Right hindlimb (tissue), 1 donor: Measurements from ENCODE around the gene ARHGEF9.
A peak's percentile ranks its signal among the peaks of the same experiment; 100 is the strongest.

Source experiments
- DNase-seq: peaks from one replicate; pipeline ENCODE4 v3.0.0-alpha.2; 2018

ARHGEF9 gene

DNA sequence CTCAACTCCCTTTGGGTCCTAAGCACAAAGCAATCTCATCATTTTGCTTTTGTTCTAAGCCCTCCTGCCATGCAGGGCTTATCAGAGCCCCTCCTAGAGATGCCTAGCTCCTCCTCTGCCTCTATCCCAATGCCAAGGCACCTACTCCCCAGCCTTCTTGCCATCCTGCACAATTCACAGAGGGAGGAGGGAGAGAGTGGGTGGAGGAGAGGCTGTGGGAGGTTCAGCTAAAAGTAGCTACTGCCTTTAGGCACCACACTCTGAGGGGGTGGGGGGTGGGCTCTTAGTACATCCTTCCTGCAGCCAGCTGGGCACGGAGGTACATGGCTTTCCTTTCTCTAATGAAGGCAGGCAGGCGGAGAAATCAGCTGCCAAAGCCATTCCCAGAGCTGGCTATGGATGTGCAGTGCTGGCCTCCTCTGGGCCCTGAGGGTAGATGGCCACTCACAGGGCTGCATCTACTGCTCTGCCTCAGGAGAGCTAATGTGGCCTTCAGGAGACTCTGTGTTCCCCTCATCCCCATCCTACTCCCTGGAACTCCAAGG lies 40.1 kb downstream of the ARHGEF9 start:
- no peak for DNase-seq

DNA sequence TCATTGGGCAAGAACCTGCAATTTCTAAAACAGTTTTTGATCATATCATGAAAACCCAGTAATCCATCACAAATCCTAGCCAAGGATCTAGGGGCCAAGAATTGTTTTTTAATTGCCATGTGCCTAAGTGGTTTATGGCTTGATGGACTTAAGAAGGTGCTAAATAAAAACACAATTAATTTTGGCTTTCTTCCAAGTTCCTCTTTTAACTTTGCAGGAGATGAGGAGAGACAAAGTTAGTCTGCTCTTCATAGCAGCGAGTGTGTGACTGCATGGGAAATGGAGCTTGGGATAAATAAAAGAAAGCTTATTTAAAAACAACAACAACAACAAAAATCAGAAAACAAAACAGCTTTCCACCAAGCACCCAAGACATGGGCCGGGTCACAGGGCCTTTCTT lies 41.4 kb downstream of the ARHGEF9 start:
- DNase-seq, result no peak

DNA sequence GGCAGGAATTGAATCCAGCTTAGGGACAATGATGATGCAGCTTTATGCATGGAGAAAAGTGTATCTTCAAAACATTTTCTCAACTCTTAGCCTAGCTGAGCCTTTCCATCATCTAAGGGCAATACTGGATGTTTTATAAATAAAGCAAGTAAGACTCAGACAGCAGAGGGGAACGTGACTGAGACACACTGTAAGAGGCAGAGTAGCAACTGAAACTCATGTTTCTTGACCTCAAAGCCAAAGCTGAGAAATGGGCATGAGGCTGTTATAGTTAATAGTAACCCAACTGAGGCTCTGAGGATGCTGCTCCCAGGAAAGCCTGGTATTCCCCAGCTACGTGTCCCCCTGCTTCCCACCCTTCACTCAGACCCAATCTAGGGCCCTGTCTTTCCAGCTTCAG lies 44.6 kb downstream of the ARHGEF9 start:
- DNase-seq, result no peak

DNA sequence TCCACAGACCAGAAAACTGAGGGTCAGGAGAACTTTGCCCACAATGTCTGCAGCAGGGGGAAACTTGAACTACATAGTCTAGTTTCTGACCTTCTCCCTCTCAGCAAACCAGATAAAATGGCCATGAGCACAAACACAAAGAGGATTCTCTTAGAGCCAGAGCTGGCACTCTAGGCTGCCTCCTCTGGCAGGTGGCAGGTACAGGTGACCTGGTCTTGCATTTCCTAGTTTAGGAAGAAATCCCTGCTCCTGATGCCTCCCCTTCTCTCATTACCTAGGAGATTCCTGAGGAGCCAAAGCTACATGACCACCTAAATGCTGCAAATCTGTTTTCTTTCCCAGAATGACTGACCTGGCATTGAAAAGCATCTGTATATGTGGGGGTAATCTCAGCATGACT lies 45.1 kb downstream of the ARHGEF9 start:
- DNase-seq, result no peak

DNA sequence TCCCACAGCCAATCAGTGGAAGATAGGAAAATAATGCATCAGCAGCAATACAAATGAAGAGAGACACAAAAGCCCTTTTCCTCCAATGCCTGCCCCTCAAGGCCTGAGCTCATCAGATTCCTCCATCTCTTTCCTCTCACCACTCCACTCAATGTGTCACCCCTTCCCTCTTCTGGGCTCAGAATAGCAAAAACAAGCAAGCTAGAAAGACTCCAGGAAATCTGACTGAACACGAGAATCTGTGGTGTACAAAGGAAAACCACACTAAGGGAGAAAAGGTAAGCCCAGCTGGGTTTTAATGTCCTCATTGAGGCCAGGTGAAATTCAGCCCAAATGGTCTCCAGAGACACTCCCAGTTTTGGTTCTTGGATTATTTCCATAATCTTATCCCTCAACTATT lies 46.3 kb downstream of the ARHGEF9 start:
- no peak for DNase-seq

DNA sequence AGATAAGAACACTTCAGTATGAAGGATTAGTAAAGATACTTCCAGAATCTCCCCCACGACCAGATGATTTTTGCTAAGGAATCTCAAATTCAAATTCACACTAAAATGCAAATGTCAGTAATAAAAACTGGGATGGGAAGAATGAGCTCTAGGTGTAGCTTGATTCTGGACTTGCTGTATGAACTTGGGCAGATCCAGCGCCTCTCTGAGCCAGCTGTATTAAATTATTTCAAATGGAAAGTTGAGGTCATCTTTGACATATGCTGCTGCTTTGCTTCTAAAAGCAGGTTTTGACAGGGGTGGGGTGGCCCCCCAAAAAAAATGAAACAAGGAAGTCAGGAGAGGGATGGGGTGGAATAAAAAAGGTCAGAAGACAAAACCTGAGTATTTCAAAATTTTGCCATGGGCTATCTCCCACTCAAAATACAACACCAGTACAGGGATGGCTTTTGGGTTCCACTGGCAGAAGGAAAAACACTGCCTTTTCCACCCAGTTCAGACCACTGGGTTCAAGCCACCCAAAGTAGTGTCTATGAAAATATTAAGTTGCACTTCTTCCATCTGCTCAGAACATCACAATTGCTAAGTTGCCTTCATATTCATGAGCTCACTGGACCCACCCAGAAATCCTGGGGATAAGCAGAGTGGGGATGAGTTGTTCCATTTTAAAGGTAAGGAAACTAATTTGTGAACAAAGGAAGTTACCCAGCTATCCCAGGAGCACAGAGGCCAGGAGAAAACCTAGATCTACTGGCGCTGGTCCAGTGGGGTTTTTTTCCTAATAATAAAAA lies 47.7 kb downstream of the ARHGEF9 start:
- no peak for DNase-seq

DNA sequence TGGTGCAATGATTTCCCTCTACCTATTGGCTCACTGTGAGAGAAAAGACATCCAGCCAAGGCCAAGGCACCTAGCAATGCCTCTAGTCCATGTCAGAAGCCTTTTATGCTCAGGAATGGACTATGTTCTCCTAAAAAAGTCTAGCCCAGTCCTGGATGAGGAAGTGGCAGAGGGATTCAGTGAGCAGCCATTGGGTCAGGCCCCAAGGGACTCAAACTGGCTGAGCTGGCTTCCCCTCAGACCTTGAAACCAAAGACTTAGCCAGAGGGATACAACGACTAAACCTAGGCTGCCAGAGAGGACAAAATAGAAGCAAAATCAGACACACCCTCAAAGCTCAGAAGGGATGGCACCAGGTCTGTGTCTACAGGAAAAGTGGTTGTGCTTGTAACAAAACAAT lies 49.1 kb downstream of the ARHGEF9 start:
- no peak for DNase-seq

DNA sequence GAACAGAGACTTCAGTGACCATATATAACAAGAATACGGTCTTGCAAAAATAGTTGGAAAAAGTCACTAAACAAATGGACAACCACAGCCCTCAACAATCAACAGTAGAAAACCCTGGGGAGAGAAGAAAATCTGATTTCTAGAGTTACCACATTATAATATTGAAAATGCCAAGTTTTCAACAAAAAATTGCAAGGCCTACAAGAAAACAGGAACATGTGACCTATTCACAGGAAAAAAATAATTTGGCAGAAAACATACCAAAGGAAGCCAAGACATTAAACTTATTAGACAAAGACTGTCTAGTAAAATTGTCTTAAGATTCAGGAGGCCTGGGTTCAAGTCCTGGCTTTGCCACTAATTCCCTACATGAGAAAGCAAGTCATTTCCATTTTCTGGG lies 64.7 kb downstream of the ARHGEF9 start:
- DNase-seq, result no peak

DNA sequence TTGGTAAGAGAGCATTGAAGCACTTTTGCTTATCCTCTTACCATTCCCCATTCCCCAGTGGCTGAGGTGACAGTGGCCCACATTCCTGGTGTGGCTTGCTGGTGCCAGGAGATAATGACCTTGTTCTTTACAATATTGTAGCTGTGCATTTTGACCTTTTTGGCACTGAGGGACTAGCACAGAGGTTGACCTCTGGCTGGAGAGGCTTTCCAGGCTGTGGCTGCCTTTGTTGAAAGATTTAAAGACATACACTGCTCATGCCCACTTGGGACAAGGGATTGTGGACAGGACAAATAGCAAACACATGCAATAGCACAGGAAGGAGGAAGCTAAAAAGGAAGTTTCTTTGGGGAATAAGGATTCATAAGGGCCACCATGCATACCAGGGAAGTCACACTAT lies 65.4 kb downstream of the ARHGEF9 start:
- DNase-seq, result no peak

DNA sequence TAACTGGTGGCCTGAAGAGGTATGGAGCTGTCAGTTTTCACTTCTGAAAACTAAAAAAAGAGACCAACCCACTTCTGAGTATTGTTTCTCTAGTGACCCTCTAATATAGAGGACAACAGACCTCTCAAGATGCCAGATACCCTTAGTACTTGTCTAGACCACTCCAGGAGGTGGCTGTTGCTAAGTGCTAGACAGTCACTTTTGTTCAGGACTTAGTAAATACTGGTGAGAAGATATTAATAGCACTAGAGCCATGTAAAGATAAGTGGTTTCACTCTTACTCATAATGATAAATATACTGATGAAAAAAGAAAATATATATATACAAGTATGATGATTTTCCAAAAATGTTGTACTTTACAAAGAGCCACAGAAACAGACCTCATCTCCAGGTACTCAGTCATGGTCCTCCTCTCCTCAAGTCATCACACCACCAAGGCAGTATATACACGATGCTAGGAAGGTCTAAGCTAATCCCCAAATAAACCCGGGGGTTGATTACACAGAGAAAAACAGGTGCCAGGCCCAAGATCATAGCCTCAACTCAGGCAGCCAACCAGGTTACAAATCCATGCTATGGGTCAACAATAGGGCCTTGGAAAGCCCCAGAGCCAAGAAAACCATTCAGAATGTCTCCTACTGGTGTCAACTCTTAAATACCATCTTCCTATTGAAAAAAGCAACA lies 66.9 kb downstream of the ARHGEF9 start:
- no peak for DNase-seq

DNA sequence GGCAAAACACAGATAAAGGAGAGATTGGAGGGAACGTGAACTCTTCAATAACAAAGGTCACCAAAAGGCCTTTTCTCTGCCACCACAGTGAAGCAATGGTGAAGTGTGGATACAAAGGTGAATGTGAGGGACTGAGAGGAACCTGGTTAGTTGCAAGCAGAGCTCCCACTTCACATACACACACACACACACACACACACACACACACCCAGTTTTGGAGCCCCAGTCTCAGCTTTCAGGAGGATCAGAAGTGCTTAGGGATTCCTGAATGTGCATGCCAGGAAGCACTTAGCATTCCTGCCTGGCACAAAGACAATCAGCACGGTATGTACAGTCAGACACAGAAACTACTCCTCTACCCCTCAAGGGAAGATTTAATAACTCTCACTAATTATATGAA lies 71.5 kb downstream of the ARHGEF9 start:
- no peak for DNase-seq

DNA sequence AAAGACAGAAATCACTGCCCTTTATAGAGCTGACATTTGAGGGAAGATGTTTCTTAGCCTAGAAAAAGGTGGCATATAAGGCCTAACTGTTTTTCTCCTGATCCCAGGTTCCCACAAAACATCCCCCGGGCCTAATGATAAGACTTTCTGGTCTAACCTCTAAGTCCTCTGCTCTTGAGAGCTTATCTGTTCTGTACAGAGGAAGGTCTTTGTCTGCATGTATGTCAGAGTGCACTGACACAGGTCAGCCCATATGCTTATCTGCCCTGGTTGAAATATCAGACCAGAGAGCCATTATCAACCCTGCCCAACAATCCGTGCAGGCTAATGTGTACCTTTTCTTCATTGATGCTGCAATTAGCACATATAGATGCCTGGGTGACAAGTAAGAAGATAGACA lies 76.2 kb downstream of the ARHGEF9 start:
- DNase-seq, result no peak

DNA sequence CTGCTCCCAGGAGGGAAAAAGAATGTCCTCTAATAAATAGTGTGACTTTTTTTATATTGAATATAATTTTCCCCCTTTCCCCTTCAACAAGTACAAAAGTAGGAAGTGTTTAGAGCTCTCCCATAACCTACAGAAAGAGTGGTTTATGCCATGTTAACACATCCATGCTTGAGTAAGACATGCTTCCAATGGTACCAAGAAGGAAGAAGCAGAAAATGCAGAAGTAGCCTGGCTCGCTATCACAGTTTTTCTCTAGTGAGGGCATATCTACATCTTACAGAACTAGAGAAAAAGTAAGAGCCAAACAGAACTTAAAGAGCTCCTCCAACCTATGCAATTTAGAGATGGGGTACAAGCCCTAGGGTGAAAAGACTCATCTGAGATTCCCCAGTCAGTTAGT lies 82.5 kb downstream of the ARHGEF9 start:
- no peak for DNase-seq

DNA sequence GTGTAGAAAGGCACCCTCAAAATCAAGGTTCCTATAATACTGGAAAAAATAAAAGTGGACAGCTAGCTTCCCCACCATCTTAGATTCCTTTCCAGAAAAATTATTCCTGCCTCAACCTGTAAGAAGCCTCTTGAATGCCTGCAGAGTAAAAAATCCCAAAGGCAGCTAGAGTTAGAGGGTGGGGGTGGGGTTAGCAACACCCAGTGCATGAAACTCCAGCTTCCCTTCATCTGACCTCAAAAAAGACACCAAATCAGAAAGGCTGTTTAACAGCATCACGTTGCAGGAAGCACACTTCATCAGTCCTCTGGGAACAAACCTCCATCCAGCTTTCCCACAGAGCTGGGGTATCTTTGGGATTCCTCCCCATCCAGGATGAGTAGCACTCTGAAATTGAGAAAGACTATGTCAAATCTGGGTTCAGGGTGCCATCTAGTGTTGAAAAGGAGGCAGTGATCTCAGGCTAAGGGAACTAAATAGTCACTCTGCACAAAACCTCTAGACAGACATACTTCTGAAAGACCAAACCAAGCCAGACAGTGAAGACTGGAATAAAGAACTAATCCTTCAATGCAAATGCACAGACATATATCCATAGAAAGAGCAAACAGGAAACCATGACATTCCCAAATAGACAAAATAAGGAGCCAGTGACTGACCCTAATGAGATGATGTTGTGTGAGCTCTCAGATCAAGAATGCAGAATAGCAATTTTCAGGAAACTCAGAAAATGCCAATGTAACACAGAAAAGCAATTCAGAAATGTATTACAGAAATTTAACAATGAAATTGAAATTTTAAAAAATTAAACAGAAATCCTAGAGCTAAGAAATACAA lies 97.9 kb downstream of the ARHGEF9 start:
- DNase-seq, result peak; percentile 13

DNA sequence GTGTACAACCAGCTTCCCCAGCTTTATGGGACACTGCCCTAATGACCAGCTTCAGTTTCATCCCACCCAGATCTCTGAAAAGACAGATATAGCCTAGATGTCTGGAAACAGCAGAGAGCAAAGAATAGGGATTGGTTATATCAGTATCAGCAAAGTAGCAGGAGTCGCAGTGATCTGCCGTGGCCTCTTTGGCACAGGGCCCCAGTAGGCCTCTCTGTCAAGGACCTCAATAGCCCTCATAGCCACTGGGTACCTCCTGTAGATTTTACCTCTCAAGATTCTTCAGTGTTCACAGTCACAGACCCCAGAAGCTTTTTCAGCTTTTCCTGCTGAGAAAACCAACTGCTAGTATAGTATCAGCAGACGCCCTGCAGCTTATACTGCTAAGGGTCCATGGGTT lies 104.6 kb downstream of the ARHGEF9 start:
- no peak for DNase-seq

DNA sequence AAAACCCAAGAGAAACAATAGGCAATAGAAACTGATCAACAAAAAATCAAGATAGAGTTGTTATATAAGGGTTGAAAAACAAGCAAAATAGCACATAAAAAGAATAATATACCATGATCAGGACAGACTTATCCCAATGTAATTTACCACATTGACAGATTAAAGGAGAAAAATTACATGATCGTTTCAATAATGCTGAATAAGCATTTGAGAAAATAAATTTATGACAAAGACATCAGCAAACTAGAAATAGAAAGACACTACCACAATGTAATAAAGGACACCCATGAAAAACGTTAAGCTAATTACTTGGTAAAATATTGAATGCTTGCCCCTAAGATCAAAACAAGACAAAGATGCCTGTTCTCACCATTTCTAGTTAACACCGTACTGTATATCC lies 105.6 kb downstream of the ARHGEF9 start:
- no peak for DNase-seq

DNA sequence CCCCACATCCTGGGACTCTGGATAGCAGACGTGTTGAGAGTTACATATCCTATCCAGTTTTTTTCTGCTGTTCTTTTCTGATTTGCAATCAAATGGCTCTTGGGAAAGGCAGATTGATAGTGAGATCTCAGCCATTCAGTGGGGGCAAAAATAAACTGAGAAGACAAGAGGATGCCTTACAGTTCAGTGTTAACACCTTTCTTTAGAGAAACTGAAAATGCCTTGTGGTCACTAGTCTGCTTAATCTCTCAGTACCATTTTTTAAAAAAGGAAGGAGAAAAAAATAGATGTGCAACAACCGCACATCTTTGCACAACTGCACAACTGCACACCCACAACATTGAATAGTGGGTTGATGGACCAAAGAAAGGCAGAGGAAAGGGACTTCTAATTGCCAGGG lies 109.3 kb downstream of the ARHGEF9 start:
- no peak for DNase-seq

DNA sequence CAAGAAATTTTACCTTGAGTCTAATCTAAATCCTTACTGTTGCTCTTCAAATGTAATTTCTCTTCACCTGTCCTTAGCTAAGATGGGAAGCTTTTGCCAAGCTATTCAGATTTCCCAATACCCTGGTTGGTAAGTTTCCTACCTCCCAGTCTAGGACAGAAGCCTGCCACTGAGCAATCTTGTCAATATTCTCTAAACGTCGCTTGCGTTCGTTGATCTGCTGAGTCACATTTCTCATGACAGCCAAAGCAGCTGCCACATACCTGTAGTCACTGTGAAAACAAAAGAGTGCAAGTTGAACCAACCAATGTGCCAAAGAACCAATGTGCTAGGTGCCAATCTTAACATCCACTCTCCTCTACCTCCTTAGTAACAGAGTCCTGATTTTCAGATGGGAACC lies 111.1 kb downstream of the ARHGEF9 start:
- DNase-seq, result no peak

DNA sequence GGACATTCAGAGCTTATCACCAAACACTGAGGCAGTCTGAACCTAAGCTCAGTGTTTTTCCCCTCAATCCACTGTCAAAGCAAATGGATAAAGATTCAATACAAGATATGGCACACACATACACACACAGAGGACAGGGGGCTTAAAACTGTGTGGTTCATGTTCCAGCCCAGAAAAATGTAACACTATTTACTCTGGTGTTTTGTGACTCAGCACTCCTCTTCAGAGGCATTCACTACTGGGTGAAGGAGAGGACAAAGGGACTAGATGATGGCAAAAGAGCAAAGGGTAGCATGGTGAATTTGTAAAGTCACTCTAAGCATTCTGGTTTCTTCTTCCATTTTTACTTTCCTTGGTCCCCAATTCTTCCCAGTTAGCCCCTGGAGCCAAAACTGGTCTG lies 120.3 kb downstream of the ARHGEF9 start:
- no peak for DNase-seq

DNA sequence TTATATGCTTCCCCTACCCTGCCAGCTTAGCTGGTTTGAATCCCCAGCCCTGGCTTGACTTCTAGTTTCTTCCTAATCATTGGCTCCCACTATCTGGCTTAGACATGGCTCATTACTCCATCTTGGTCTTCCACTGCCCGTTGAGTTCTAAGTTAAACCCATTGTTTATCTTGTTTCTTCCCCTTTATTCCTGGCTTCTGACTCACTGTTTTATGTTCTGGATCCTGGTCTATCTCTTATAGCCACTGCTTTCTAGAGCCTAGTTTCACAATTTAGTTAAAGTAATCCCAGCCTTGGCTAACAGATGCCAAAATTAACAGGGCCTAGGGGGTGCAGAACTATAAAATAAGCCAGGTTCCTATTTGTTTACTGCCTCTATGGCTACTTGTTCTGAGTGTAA lies 120.9 kb downstream of the ARHGEF9 start:
- no peak for DNase-seq

DNA sequence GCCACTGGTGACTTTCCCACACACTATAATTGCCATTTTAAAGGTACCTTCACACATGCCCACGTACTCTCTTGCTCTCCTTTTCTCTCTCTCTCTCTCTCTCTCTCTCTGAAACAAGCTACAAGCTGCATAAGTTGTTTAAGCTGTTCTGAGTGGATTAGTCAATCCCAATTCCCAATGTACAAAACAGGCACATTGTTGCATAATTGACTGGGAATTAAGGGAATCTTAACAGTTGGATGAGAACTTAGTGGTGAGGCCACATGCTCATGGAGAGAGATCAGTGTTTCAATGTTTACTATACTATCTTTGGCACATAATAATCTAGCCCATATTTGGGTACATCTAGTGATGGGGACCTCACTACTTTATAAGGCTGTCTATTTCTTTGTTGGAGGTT lies 123.3 kb downstream of the ARHGEF9 start:
- DNase-seq, result no peak

DNA sequence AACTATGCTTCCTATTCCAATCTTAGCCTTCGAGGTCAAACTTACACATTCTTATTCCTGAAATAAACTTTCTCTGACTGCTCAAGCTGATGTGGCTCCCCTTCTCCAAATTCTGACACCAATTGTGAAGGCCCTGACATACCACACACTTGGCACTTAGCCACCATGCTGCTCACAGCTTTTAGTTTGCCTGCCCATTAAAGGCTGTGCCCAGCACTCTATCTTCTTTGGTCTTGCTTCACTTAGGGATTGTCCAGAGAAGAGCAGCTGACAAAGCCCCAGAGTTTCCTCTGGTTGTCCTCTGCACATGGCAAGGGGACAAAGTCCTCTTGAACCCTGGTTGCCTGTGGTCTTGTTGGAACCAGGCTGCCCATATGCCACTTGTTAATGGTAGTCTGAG lies 126.1 kb downstream of the ARHGEF9 start:
- peak; percentile 15 for DNase-seq

DNA sequence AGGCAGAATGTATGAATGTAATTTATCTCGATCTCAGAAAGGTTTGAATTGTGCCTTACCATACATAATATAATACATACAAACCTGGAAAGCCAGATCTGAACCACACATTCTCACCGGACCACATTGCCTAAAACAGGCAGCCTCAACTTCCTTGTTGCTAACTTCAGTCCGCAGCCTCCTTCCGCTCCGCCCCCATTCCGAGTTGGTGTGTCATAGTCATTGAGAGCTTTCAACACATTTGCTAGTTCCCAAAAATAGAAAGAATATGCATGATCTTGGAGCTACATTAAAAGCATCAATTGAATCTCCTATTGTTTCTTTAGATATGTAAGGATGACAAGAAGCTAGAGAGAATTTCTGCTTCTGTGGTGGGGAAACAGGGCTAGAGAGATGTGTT lies 127.2 kb downstream of the ARHGEF9 start:
- no peak for DNase-seq
